HG03064 (cell line): ENCODE measurements around the gene THRA.

Experiments used
- ATAC-seq: cut with Tn5 transposase; IDR thresholded peaks from one replicate; pipeline ENCODE4 v1.9.1; 2021; ENCODE audit warnings: low read depth; ENCODE audit not compliant: unreplicated experiment

The THRA gene

DNA sequence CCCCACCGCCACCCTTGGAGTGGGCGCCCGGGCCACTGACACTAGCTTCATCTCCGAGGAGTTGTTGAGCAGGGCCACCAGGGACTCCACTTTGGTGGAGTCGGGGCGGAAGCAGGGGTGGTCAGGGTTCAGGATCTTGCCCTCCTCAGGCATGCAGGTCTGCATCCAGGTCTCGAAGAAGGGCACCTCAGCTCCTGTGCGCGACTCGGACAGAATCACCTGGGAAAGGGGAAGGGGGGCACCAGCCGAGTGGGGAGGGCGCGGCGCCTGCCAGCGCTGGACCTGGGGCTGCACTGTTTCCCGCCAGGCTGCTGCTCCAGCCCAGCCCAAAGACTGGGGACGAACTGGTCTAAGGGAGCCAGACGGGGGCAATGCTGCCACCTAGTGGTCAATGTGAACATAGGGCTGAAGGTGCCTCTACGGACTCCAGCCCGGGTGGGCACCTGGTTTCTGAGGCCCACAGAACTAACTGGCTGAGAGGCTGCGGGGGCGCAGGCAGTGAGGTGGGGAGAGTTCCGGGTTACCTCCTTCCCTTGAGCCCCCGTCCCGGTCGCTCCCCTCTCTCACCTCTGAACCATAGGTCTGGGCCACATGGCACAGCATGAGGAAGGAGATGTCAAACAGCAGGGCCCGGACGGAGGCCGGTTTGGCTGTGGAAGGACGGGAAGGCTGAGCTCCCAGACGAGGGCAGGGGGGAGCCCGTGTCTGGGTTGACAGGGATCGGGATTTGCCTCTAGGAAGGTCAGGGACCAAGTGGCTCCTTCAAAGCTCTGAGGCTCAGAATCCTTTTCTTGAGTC is 35.8 kb upstream of the THRA start:
- no peak for ATAC-seq

DNA sequence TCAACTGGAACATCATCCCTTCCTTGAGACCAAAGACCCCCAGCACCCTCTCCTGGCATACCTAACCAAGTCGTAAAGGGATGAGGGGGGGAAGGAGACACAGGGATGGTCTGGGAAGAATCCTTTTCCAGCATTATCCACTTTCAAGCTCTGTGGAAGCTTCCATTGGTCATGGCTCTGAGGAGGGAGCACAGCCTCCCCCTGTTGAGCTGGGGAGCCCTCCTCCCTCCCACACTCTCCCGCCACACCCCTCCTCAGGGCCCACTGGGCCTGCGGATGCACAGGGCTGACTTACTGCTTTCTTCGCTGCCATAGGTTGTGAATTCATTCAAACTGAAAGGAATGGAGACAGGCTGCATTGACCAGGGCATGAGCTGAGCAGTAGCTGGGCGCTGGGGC is 35.2 kb upstream of the THRA start:
- ATAC-seq, result no peak

DNA sequence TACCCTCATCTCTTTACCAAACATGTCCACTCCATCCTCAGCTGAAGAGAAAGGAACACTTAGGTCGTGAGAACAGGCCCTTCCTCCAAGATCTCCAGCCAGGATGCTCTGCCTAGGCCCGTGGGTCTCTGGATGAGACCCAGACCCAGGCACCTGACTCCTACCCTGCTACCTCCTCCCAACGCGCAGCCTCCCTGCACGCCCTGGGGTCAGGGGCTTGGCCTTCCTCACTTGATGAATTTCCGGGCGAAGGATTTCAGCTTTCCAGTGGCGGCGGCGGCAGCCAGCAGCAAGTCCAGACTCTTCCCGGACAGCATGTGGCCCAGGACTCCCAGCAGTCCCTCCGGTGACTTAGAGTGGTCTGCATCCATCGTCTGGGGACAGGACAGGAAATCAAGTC is 34.2 kb upstream of the THRA start:
- ATAC-seq, result no peak

DNA sequence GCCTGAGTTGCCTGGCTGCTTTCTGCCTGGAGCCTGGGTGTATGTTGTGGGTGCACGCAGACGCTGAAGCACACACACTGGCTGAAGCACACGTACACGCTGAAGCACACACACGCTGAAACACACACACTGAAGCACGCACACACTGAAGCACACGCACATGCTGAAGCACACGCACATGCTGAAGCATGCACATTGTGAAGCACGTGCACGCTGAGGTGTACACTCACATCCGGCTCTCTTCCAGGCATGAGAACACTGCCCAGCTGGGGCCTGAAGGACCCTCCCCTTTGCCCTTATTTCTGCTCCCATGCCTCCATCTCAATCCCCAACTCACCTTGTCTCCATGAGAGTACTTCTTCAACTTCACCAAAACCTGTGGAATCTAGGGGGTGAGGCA is 31.1 kb upstream of the THRA start:
- no peak for ATAC-seq

DNA sequence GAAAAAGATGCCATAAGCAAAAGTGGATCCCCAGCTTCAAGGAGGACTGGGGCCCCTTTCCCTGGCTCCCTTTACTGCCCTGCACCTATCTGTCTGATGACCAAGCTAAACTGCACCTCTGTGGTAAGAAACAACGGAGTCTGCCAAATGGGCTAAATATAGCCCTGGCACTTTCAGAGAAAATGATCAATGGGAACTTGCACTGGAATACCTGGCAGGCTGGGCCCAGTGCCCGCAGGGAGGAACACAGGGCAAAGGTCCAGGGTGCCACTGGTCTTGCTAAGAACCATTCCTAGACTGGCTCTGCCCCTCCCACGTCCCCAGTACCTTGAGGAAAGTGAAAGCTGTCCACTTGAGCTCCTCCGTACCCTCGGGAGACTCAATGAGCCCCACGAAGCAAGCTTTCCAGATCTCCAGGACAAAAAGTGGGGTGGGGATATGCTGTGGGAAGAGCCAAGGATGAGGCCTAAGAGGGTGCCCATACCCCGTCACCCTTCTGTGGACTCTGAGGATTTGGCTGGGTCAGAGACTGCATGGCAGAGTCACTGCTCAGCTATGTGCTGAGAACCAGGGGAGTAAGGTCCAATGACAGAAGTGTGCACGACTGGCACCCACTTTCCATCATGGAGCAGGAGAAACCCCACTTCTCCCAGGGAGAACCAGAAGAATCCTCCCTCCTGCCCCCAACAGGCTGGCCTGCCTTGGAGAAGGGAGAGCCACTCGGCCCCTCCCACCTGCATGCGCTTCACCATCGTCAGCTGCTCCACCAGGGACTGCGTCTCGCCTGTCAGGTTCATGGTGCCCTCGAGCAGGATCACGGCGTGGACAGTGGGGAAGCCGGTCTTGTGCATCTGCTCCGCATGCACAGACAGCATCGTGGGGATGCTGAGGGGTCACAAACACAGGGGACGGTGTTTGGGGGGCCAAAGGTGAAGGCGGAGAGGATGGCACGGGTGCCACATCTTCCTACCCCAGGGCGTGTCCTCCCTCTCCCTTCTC is 30.1 kb upstream of the THRA start:
- no peak for ATAC-seq

DNA sequence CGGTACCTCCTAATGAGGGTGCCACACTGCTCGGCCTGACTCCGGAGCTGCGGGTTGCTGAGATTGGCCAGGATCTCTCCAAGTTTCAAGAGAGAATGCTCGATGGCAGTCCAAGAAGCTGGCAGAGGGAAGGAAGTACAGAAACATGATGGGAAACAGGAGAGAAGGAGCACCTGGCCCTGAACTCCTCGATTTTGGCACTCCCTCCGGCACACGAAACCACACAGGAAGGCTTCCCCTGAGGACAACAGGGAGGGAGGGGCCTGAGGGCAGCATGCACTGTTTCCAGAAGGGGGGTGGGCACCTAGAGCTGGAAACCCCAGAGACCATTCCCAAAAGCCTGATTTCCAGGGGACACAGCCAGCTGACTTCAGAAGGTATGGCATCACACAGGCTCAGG is 29.4 kb upstream of the THRA start:
- no peak for ATAC-seq

DNA sequence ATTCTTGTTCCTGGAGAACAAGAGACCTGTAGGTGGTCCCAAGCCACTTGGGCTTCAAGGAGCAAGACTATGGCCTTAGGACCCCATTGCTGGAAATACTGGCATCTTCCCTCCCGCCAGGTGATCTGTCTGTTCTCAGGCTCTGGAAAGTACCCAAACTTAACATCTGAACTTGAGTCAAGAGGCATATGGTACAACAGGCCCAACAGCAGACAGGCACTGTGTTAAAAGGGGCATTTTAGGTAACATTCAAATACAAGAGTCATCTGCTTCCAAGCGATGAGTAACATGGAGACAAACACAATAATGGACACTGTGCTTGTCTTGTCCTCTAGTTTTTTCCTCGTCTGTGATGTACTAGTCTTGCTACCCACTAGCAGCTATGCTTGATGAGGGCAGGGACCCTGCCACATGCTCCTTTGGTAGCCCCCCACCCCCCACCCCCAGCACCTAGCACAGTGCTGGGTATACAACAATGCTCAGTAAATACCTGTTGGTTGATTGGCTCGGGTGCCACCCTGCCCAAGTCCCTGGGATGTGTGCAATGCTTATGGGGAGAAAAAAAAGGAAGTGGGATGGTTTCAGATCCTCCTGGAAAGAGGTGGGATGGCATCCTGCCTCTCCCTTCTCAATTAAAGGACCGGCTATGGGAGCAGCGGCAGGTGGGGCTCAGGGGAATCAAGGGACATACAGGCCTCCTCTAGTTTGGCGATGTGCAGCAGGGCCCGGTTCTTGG is 28.2 kb upstream of the THRA start:
- ATAC-seq, result no peak

DNA sequence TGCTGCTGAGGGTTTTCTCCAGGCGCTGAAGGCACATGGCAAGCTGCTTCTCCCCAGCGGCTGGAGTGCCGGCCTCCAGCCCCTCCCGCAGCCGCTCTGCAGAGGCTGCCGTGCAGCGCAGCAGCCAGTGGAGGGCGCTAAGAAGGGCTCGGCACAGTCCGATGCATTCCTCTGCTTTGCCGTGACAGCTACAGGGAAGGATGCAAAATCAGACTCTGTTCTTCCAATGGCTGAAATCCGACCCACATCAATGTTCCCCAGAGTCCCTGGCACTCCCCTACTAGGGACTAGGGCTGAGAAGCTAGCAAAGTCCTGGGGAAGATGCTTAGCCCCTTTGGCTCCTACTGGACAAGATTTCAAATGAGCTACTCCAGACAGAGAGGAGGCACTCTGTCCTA is 27.6 kb upstream of the THRA start:
- ATAC-seq, result no peak

DNA sequence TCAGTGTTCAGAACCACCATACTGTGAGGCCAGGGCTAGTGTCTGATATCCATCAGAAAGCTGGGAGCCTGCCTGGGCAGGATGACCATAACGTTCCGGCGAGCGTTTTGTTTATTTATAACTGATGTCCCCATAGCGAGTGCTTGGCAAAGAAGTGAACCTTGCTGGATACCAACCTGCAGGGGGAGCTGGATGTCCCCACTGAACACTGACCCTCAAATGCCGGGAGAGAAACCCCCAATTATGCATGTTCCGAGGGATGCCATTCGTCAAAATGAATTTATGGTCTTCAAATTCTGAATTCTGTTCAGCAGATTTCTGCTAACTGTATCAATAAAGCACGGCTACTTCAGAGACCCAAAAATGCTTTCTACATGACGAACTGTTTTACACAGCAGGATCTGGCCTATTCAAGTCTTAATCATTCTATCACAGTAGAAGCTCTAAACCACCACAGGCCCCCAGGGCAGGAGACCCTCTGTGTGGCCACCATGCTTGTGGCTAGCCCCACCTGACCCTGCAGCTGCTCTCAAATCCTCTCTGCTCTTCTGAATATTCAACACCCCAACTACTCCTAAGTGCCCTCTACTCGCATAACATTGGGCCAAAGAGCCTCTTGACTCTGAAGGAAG is 23.8 kb upstream of the THRA start:
- no peak for ATAC-seq

DNA sequence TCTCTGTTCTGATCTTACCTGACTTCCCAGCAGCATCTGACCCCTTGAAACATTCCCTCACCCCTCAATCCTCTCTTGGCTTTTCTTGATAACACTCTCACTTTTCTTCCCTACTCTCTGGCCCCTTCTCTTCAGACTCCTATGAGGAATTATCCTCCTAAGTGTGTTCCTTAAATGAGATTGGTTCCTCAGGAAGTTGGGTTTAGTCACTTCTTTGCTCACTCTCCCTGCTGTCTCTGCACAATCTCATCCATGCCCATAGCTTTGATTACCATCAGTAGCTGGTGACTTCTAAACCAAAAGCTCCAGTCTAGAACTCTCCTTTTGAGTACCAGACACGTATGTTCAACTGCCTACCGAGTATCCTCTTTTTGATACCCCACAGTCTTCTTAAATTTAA is 21.6 kb upstream of the THRA start:
- no peak for ATAC-seq

DNA sequence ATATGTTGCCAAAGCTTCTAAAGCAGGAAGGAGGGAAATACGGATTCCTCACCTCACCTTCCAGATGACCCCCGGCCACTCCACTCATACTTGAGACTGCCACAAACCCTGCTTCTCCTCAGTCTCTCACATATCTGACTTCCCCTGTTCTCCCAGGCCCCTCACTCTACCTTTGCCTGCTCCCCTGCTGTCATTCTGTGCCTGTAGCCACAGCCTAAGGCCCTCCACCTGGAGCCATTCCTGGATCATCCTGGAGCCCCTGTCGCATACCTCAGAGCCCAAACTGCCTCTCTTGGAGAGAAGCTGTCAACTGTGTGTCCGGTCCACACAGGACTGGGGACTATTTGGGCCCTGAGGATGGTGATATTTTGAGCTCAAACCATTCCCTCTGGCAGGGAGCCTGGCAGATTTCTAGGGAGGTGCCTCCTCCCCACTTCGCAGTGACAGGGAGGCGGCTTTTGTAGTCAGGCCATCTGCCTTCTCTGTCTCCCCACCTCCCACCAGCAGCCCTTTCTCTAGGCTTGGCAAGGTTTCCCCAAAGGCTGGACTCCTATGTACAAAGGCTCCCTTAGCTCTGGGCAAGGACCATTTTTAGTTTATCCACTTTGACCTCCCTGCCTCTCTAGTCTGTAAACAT is 6.3 kb upstream of the THRA start:
- no peak for ATAC-seq

DNA sequence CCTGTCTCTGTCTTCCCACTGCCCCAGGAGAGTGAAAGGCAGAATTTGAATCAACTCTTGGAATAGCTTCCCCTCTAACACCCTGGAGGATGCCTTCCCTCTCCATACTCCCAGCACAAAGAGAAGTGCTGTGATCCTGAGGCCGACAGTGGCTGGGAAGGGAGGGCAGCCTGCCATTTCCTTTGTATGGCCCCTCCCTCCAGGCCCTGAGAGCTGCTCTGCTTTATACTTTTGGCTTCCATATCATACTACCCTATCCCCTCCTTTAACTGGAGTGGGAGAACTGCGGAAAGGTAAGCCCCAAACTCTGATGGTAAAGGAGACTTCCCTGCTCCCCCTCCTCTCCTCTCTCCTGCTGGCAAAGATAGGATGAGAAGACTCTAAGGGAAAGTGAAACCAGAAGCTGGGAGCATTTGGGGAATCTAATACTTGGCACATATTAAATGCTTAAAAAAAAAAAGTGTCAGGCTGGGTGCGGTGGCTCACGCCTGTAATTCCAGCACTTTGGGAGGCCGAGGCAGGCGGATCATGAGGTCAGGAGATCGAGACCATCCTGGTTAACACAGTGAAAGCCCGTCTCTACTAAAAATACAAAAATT is 4.5 kb upstream of the THRA start:
- no peak for ATAC-seq

DNA sequence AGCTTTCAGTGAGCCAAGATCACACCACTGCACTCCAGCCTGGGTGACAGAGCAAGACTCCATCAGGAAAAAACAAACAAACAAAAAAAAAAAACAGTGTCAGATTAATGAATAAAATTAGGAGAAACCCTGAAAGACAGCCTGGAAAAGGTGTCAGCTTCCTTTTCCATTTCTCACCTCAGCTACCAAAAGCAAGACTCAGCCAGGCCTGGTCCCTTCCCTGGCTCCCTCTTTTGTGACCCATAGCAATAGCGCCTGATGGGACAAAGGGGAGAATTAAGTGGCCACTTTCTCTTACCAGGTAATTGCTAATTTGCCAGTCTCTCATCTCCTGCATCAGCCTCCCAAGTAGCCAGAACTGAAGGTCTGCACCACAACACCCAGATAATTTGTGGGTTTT is 3.9 kb upstream of the THRA start:
- ATAC-seq, result no peak

DNA sequence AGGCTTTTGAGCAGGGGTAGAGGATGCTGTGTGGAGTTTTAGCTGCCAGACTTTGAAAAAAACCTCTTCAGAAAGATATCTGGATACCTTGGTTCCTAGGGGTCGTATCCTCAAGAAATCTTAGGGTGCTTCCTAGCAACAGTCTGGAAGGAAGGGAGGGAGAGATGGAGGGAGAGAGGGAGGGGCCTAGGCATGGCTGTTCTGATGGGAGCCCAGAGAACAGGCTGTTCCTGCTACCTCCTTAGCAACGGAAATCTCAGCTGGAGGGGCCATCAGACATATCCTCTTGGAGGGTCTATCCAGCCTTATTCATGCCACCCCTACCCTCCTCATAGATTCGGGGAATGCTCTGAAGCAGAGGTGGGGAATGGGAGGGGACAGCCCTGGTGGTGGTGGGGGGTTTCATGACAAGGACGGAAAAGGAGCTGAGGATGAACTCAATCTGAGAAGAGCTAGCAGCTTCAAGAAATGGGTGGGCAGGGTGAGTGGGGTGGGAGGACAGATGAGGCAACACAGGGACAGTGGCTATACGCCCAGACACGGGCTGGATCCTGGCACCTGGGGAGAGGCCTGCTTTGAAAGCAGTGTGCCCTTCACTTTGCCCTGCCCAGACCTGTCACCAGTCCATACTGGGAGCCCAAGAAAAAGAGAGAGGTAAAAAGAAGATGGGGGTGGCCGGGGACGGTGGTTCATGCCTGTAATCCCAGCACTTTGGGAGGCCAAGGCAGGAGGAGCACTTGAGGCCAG is 2.9 kb upstream of the THRA start:
- no peak for ATAC-seq

DNA sequence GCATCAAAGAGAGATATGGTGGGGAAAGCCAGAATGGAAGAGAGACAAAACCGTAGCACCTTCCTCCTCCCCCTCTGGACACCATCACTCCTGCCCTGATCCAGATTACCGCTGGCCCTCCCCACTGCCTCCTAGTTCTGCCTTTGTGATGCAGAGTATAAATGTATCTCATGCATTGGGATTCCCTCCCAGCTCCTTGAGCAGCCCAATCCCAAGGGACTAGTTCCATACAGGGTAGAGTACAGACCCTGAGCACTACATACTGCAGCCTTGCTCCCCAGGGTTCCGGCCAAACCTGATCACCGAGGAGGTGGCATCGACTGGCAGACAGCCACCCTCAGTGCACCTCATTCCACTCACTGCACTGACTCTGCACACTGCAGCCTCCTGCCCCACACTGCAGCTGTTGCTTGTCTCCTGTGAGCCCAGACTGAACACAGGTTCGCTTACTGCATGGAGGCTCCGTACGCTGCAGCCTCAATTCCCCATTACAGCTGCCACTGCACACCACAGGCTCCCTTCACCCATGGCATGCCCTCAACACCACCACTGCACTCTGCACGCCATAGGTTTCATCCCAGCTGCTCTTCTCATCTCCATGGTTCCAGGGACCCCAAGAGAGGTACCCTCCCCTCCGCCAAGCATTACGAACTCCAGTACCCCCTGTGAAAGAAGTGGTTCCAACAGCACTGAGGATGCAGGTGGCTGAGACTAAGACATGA is 1.7 kb upstream of the THRA start:
- no peak for ATAC-seq

DNA sequence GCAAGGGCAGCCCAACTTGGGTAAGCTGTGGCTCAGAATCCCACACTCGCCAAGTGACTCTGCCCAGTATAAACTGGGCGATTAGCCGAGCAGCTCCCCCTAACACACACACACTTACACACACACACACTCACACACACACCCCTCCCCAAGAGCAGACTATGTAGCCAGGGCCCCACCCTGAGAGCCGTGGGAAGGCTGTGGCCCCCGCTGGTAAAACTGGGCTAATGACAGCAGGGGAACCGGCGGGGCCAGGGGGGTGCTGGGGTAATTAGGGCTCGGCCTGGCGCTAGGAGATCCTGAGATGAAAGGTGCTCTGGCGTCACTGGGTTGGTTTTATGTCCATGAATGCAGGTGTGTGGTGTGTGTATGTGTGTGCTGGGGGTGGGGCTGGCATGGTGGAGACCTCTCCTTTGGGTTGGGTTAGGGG is 1.1 kb upstream of the THRA start:
- ATAC-seq, result no peak

DNA sequence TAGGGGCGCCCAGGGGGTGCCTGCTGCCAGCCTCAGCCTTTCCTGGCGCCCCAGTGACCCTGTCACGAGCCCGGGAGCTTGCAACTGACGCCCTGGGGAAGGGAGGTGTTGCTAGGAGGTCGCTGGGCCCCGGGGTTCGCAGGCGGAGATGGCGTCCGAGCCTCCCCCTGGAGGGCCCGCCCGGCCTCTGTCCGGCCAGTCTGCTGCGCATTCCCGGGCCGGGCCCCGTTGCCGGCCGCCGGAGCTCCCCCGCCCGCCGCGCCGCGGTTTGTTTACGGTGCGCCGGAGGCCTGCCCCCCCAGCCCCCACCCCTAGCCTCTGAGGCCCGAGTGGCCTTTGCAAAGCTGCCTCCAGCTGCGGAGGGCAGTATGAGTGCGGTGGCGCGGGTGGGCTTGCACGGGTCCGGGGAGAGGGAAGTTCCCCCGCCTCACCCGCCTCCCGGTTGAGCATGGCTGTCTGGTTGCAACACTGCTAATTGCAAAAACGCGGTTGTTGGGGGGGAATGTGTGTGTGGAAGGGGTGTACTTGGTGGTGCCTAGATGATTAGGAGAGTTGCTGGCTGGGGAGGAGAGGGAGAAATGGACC is 514 bp downstream of the THRA start:
- no peak for ATAC-seq

DNA sequence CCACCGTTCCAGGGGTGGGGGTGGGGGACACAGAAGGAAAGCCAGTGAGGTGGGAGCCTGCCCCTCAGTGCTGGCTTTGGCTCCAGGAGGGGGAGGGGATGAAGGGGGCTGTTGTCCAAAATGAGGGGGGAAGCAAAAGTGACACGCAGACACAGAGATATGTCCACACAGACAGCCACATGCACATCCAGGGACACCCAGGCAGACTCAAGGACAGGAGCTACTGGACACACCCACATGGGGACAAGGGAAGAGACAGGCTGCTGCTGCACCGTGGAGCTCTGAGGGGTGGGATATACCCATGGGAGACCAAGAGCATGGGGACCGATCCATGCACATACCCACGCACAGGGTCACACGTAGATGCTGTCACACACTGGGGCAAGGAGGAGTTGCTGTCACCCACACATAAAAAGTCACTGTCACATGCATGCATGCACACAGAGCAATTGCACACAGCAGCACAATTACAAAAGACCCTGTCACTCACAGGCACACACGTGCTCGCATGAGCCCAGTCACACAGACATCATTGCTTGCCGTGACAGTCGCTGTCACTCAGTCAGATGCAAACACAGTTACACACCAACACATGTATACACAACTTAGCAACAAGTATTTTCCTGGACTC is 1.3 kb downstream of the THRA start:
- ATAC-seq, result no peak
